DND-41 (cell line): ENCODE measurements around the gene CDC42BPG.

Experiments
- ATAC-seq: fragments of 200-7000 bp; cut with Tn5 transposase; 3 replicates; pipeline ENCODE4 v1.9.1; 2021; ENCODE audit warnings: low read depth; ENCODE audit not compliant: insufficient read depth
- DNase-seq: peaks from one replicate; pipeline ENCODE4 v3.0.0-alpha.2; 2020
- H2AFZ ChIP-seq: 2 replicates; pipeline ENCODE4 v1.6.0; 2012; ENCODE audit warnings: low read depth, low read length
- H3K27ac ChIP-seq: 2 replicates; pipeline ENCODE4 v1.5.1; 2012; ENCODE audit warnings: low read length, inconsistent platforms
- H3K27me3 ChIP-seq: fragments of 200-600 bp; sonication (generic); 2 replicates; pipeline ENCODE4 v1.6.0; 2012; ENCODE audit warnings: low read length, mild to moderate bottlenecking, inconsistent platforms; ENCODE audit not compliant: insufficient read depth, poor library complexity
- H3K36me3 ChIP-seq: 2 replicates; pipeline ENCODE4 v1.5.1; 2012; ENCODE audit warnings: low read length, inconsistent platforms; ENCODE audit not compliant: insufficient read depth
- H3K4me1 ChIP-seq: 2 replicates; pipeline ENCODE4 v1.5.1; 2012; ENCODE audit warnings: mild to moderate bottlenecking, low read length; ENCODE audit not compliant: insufficient read depth
- H3K4me2 ChIP-seq: 2 replicates; pipeline ENCODE4 v1.6.0; 2012; ENCODE audit warnings: mild to moderate bottlenecking, moderate library complexity, low read length, inconsistent platforms; ENCODE audit not compliant: insufficient read depth
- H3K4me3 ChIP-seq, 2 experiments: fragments of 200-600 bp in 1 of 2; shearing (Covaris generic) in 1 of 2; 2 replicates each; pipeline ENCODE4 v1.5.1; 2012 to 2016; ENCODE audit warnings: inconsistent platforms in 2 of 2, low read length in 2 of 2, mild to moderate bottlenecking in 2 of 2, low read depth in 1 of 2, moderate library complexity in 1 of 2
- H3K79me2 ChIP-seq: 2 replicates; pipeline ENCODE4 v1.6.0; 2012; ENCODE audit warnings: low read length, inconsistent platforms; ENCODE audit not compliant: insufficient read depth
- H3K9ac ChIP-seq: 2 replicates; pipeline ENCODE4 v1.6.0; 2012; ENCODE audit warnings: low read depth, mild to moderate bottlenecking, inconsistent platforms, low read length, moderate library complexity
- H3K9me3 ChIP-seq: 2 replicates; pipeline ENCODE4 v1.5.1; 2012; ENCODE audit warnings: low read length, moderate library complexity, mild to moderate bottlenecking, inconsistent platforms; ENCODE audit not compliant: insufficient read depth, severe bottlenecking
- H4K20me1 ChIP-seq: 2 replicates; pipeline ENCODE4 v1.6.0; 2012; ENCODE audit warnings: low read length; ENCODE audit not compliant: insufficient read depth
- CTCF ChIP-seq: IDR thresholded peaks from 2 replicates; pipeline ENCODE4 v1.5.1; 2012; ENCODE audit warnings: borderline replicate concordance, low read length, moderate library complexity, mild to moderate bottlenecking; ENCODE audit not compliant: poor library complexity, severe bottlenecking; ENCODE audit errors: extremely low read depth
- EZH2 ChIP-seq: IDR thresholded peaks from 3 replicates; pipeline ENCODE4 v1.6.1; 2012; ENCODE audit warnings: borderline replicate concordance, low read depth, mild to moderate bottlenecking, moderate library complexity, low read length, inconsistent platforms; ENCODE audit not compliant: severe bottlenecking

Gene CDC42BPG

GRCh38 chr11:64839335-64839734, 5.1 kb downstream of the CDC42BPG start:
- no peaks in the 10 kb centered on the region for H3K79me2 ChIP-seq
- no peak overlapping the region for H3K9ac ChIP-seq
- no peaks in the 10 kb centered on the region for H3K9me3 ChIP-seq
- DNase-seq: no peak
- no peak overlapping the region for H3K27ac ChIP-seq
- no peak overlapping the region for H2AFZ ChIP-seq
- no peak overlapping the region for H3K4me3 ChIP-seq
- no peak overlapping the region for H3K4me2 ChIP-seq
- no peak for TF ChIP-seq CTCF
- no peak for TF ChIP-seq EZH2
- H4K20me1 ChIP-seq: 0 out of 2 replicates have a peak, but pooled peaks cover 3% of the 10 kb centered on the region
- ATAC-seq: no peak
- H3K36me3 ChIP-seq: no peaks in the 10 kb centered on the region
- H3K27me3 ChIP-seq: peaks cover 6% of the 10 kb centered on the region
- peaks cover 4% of the 10 kb centered on the region for H3K4me1 ChIP-seq

GRCh38 chr11:64838600-64839334, 5.7 kb downstream of the CDC42BPG start:
- Histone ChIP-seq H3K27me3 (peaks cover 1% of the 10 kb centered on the region), H3K27ac (no peak overlapping the region), H3K4me3 (no peak overlapping the region), H3K9ac (no peak overlapping the region), H3K9me3 (no peaks in the 10 kb centered on the region), H4K20me1 (0 out of 2 replicates have a peak, but pooled peaks cover under 1% of the 10 kb centered on the region), H3K79me2 (no peaks in the 10 kb centered on the region), H2AFZ (no peak overlapping the region), H3K4me2 (no peak overlapping the region), H3K4me1 (no peaks in the 10 kb centered on the region), H3K36me3 (no peaks in the 10 kb centered on the region)
- ATAC-seq (no peak), DNase-seq (no peak)
- TF ChIP-seq CTCF (no peak), EZH2 (no peak)

- Histone ChIP-seq H3K4me3 (no peak overlapping the region), H3K4me2 (no peak overlapping the region), H2AFZ (no peak overlapping the region), H3K27ac (no peak overlapping the region), H3K4me1 (no peaks in the 10 kb centered on the region), H3K9me3 (no peaks in the 10 kb centered on the region), H4K20me1 (no peaks in the 10 kb centered on the region), H3K27me3 (no peaks in the 10 kb centered on the region), H3K36me3 (no peaks in the 10 kb centered on the region), H3K79me2 (no peaks in the 10 kb centered on the region), H3K9ac (no peak overlapping the region)
- no peak for ATAC-seq
- no peak for DNase-seq
- TF ChIP-seq CTCF (no peak), EZH2 (no peak)
Measured at GRCh38 chr11:64837887-64838351, 6.5 kb downstream of the CDC42BPG start.
